CD4-positive, alpha-beta T cell treated with Interleukin-15 for 4 hours (primary cell): ENCODE results near the gene TMEM39A.
A peak's percentile ranks its signal among the peaks of the same experiment; 100 is the strongest.

Experiments used
- DNase-seq: peaks from one replicate; pipeline ENCODE4 v3.0.0-alpha.2; 2020; ENCODE audit warnings: low spot score

Gene TMEM39A, protein sequence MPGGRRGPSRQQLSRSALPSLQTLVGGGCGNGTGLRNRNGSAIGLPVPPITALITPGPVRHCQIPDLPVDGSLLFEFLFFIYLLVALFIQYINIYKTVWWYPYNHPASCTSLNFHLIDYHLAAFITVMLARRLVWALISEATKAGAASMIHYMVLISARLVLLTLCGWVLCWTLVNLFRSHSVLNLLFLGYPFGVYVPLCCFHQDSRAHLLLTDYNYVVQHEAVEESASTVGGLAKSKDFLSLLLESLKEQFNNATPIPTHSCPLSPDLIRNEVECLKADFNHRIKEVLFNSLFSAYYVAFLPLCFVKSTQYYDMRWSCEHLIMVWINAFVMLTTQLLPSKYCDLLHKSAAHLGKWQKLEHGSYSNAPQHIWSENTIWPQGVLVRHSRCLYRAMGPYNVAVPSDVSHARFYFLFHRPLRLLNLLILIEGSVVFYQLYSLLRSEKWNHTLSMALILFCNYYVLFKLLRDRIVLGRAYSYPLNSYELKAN

DNA sequence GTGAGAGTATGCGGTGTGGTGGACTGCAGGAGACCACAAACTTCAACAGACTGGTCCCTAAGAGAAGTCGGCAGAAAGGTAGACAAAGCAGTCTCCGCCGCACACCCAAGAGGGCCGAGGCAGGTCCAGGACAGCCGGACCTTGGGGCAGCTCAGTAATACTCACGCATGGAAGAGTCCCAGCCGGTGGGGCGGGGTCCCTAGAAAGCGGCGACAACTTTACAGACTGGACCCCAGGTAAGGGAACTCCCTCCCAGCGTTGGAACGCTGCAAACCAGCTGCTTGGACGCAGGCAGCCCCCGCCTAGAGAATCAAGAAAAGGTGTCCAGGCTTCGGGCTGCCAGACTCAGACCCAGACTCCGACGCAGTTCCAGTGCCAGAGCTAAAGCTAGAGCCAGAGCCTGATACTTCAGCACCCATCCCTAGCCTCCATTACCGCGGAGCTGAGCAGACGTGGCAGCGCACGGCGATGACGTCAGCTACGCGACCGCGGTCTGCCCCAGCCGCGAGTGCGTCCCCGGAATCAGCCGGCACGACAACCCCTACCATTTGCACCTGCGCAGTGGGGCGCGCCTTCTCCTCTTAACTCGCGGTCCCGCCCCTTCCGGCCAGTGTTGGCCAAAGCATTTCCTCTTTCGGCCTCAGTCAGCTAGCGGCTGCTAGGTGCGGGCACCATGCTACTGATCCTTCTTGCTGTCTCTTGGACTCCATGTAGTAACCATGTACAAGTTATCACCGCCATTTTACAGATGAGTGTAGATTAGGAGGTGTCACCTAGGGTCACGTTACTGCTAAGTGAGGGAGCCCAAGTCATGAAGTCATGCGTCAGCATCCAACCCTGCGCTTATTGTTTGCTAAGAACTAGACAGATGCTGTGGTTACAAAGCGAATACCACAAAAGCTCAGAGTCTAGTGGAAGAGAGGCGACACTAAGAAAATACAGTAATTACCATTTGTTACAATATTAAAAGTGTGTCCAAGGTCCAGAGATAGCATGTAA lies at the start of gene TMEM39A:
Gene TMEM39A, minus strand, starts transcription at position 445 of the 999 bp plus-strand sequence. CDS start 1,541 bp downstream, outside the sequence.
- DNase-seq: peak; percentile 97

DNA sequence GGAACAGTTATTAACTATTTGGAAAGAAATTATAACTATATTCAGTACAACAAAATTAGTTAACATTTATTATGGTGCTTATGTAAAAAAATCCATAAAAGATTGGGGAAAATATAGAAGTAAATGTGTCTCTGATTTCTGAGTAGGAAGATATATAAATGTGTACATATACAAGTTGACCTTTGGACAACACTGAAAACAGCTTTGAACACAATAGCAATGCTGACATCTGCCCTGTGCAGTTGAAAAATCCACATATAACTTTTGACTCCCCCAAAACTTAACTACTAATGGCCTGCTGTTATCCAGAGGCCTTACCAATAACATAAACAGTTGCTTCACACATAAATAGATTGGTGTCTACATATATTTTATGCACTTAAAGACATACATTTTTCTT lies 47.3 kb upstream of the TMEM39A start:
- DNase-seq: no peak

DNA sequence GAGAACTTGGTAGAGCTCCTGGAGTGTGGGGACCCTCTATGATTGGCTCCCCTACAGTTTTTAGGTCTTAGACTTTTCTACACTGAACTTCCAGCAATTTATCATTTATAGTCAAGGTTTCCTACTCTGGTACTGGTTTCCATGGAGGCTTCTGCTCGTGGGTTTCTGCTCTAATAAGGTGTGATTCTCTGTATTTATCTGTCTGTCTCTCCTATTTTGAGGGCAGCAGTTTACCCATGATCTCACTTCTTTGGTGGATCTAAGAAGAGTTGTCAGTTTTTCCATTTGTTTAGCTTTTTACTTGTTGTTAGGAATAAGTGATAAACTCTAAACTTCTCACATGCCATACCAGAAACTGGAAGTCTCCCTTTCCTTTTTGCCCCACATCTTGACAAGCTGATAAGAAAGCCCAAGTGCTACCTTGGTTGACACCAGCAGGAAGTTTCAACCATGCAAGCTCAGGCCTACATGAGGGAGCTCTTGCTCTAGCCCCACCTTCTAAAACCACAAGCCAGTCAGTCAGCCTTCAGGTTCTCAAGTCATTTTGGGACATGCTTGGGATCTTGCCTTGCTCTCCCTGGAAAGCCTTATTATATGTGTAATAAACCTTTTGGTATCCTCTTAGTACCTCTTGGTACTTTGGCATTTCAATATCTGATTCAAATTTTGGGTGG lies 44.9 kb upstream of the TMEM39A start:
- peak; percentile 7 for DNase-seq

DNA sequence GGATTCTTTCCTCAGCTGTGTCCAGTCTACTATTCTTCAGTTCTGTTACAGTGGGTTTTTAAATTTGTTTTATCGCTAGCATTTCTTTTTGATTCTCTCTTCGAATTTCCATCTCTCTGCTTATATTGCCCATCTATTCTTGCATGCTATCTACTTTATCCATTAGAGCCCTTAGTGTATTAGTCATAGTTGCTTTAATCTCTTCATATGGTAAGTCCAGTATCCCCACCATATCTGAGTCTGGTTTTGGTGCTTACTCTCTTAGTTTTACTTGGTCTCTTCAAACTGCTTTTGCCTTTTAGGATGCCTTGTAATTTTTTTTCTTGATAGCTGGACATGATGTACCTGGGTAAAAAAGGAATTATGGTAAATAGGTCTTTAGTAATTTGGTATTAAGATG lies 44.0 kb upstream of the TMEM39A start:
- no peak for DNase-seq

DNA sequence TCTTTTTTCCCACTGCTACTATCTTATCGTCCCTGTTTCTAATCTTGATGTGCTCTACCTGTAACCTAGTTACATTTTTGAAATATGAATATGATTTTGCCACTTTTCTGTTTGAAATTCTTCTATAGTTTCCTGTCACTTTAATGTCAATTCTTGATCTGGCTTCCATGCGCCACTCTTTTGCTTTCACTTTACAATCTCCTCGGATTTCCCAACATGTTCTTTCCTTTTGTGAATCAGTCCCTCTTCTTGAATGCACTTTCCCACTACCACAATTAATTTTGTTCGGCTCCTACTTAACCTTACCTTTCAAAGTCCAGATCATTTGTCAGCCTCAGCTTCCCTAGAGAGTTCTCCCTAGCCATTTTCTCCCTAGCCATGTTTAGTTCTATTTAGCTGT lies 43.2 kb upstream of the TMEM39A start:
- no peak for DNase-seq

DNA sequence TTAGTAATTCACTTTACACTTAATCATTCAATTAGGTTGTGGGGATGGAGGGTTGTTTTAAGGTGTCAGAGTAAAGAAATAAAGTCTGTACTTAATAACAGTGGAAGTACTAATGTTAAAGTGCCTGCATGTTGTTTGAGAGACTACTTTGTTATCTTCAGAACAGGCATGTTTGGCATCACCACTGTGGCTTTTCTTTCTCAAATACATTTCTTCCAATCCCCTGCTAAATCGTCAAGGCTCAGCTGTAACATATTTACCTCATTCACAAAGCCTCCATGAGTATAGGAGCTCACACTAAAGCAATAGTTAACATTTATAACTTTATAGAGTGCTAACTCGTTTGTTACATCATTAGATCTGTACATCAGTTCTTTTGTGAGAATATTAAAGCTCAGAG lies 37.5 kb upstream of the TMEM39A start:
- DNase-seq: no peak

DNA sequence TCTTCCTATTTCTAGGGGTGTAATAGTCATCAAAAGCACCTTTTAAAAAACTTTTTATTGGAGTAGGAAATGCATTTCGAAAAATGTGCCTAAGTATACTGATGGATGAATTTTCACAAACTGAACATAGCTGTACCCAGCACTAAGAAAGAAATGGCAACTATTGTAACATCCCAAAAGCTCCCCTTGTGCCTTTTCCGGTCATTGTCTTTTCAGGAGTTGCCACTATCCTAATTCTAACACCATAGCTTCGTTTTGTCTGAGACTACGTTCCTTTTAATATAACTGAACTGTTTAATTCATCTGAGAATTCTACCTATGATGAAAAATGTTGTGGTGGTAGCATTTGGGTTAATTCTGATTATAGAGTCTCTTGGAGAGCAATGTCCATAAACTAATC lies 36.9 kb upstream of the TMEM39A start:
- no peak for DNase-seq

DNA sequence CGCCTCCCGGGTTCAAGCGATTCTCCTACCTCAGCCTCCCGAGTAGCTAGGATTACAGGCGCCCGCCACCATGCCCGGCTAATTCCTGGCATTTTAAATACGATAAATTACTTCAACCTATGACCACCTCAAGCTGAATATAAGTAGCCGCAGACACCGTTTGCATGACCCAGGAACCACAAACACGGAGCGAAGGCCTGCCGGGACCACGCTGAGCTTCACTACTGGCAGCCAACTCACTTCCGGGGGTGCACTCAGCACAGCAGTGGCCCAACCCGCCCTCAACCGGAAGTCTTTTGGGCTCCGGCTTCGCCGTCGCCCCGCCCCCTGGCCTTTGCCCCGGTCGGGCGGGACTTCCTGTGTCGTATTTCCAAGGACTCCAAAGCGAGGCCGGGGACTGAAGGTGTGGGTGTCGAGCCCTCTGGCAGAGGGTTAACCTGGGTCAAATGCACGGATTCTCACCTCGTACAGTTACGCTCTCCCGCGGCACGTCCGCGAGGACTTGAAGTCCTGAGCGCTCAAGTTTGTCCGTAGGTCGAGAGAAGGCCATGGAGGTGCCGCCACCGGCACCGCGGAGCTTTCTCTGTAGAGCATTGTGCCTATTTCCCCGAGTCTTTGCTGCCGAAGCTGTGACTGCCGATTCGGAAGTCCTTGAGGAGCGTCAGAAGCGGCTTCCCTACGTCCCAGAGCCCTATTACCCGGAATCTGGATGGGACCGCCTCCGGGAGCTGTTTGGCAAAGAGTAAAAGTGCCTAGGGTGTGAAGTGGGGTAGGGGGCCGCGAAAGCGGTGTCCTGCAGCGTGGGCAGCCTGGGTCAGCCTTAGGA lies 35.0 kb upstream of the TMEM39A start, which contains the start of gene TIMMDC1:
Gene TIMMDC1, plus strand, starts transcription at position 362 of the 826 bp plus-strand sequence. Its CDS starts 187 bp downstream, at position 549.
- peak; percentile 96 for DNase-seq

DNA sequence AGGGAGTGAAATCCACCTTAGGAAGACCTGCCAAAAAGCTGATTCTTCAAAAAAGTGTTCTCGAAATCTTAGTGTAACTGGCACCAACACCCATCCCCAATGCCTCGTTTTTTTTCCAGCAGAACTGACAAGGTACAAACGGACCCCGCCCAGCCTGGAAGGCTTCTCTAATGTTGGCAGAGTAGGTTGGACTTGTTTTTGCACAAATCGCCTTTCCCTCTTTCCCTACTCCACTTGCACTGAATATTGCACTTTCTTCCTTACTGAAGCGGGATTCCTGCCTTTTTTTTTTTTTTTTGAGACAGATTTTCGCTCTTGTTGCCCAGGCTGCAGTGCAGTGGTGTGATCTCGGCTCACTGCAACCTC lies 34.4 kb upstream of the TMEM39A start:
- no peak for DNase-seq

DNA sequence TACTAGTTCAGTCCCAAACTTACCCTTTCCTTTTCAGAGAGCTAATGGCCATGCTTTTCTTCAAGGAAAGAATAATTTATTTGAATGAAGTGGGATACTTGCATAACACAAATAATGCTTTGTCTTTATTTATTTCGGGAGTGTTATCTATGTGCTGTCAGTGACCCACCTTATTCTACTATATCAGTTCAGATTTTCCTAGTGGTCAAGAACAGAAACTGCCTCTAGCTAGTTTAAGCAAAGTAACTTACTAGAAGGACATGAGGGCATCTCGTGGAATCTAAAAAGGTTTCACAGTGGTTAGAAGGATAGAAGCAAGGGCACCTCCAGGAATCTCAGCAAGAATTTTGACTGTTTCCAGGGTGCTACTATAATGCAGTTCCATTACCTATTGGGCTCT lies 31.2 kb upstream of the TMEM39A start:
- DNase-seq: no peak

DNA sequence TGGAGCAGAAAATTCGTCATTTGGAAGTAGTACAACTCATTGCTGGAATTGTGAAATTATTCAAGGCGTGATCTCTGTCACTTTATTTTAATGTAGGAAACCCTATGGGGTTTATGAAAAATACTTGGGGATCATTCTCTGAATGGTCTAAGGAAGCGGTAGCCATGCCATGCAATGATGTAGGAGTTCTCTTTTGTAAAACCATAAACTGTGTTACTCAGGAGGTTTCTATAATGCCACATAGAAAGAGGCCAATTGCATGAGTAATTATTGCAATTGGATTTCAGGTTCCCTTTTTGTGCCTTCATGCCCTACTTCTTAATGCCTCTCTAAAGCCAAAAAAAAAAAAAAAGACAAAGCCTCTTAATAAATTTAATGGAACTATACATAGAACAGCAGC lies 29.4 kb upstream of the TMEM39A start:
- DNase-seq: no peak

DNA sequence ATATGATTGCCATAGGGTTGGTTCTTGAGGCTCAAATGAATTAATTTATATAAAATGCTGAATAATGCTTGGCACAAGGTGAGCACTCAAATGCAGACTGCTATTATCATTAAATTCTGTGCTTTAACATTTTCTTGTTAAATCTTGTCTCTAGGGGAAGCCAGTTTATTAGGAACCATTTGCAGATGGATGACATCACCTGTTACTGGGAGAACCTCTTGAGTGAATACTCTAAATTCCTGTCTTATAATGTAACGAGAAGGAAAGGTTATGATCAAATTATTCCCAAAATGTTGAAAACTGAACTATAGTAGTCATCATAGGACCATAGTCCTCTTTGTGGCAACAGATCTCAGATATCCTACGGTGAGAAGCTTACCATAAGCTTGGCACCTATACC lies 28.7 kb upstream of the TMEM39A start:
- no peak for DNase-seq

DNA sequence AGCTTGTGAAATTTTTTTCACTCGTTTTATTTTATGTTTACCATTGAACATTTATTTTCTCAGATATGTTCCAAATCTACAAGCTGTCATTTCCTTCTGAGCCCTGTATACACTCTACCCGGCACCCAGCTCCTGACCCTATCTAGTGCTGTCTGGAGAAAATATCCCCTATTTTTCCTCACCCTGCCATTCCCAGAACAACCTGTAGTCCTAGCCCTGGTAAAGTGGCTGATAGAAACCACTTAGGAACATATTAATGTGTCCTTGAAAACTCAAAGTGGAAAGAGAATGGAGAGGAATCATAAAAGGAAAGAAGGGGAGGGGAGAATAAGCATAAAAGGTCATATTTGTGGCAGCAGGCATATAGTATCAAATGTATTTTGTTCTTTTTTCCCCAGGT lies 26.7 kb upstream of the TMEM39A start:
- no peak for DNase-seq

DNA sequence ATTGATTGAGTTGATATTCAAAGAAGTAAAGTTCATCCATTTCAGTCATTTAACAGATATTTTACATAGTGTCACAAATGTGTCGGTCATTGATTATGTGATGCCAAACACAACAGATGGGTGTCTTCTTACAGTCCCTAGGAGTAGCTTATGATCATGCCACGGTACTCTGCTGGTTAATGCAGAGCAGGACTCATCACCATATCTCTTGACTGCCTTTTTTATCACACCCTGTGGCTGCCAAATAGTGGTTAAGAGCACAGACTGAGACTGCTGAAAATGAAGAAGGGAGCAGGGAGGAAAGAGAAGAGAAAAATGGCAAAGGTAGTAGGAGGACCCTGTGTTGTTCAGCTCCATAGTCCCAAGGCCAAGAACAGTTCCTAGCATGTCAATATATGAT lies 22.1 kb upstream of the TMEM39A start:
- no peak for DNase-seq

DNA sequence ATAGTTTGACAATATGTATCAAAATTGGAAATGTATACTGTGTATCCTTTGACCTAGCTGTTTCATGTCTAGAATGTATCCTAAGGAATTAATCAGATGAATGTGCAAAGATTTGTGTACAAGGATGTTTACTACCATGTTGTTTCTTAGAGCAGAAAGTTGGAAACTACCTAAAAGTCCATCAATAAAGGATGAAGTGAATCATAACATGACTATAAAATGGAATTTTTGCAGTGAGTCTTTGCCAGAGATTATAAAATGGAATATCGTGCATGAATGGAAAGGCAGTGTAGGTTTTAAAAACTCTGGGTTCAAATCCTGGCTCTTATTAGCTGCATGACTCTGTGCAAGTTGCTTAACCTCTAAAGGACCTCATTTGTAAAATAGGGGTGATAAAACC lies 19.7 kb upstream of the TMEM39A start:
- no peak for DNase-seq

DNA sequence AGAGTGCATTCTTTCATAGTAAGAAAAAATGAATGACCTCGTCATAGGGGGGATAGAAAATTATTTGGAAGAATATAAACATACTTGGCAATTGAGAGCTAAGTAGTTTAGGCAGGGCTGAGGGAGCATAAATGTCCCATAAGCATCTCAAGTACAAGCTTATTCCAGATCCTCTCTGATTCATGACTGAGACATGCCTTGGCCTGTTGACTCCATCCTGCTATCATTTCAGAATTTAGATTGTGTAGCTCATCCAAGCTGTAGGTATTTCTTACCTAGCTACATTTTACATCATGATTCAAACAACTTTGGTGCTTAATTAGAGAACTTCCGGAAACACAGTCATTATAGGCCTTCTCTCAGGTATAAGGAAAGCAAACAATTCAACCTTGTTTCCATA lies 17.7 kb upstream of the TMEM39A start:
- no peak for DNase-seq

DNA sequence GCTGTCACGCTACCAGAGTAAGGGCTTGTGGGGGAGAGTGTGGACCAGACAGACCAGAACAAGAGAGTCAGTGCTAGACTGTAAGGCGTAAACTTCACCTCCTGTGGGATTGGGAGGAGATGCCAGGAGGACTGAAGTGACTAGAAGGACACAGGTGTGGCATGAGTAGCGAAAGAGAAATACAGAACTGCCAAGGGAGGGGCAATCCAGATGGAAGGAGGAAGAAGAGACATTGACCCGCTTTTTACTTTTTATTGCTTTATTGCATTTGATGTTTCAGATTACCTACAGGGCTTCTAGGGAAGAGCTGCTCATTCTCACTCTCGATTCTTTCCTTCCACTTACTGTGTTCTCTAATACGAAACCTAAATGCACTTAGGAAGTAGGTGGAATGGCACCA lies 7.5 kb upstream of the TMEM39A start:
- no peak for DNase-seq

DNA sequence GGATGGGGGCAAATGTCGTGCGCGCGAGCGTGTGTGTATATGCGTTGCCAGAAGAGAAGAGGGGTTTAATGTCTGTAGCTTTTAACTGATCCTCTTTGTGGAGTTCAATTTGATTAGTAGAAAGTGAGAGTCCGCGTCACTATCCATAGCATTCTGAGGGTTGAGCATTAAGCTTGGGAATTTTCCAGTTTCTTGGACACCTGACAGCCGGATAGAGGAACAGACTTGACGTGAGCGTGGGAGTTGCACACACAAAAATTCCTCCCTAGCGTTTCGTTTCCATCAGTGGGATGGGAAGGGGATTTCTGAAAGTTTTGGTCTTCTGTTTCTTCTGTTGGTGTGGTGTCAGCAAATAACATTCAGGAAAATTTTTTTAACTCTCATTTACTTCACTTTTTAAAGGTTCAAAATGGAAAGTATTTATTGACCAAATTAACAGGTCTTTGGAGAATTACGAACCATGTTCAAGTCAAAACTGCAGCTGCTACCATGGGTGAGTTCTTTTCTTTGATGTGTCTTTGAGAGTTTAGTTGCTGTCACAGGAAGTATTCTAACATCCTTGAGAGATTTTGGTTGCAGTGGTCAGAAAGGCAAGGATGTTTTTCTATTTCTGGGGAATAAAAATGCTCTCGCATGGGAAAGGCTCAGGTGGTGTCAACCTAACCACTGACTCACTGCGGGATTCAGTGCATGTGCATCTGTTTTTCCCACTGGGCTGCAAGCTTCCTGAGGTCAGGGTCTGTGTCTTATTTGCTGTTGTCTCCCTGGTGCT lies 6.2 kb upstream of the TMEM39A start:
- no peak for DNase-seq

DNA sequence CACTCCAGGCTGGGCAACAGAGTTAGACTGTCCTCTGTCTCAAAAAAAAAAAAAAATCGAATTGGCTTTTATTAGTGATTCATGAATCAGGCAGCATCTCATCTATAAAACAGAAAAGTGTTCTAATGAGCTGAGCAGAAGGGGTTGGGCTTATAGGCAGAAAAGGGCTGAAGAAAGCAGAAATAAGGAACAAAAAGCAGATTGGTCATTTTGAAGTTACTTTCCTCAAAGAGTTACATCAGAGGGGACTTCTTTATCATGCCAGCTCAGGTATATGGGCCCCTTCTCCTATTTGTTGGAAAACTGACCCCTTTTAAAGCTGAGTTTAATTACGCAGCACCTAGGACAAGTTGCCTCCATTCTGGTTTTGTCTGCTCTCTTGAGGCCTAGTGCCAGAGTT lies 4.6 kb upstream of the TMEM39A start:
- no peak for DNase-seq

DNA sequence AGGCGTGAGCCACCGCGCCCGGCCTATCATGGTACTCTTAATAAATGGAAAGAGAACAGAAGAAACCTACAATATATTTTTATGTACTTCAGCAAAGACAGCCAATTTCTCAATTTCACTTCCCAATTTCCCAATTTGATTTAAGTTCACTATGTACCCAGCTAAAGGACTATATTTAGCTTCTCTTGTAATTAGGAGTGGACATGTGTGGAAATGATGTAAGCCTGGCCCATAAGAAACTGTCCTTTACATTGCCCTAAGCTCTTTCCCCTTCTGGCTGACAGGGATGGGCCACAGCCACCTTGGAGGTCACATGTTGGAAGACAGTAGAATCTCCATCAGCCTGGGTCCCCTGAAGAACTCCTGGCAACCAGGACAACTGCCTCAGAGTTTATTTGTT lies 6.2 kb downstream of the TMEM39A start:
- DNase-seq: no peak

DNA sequence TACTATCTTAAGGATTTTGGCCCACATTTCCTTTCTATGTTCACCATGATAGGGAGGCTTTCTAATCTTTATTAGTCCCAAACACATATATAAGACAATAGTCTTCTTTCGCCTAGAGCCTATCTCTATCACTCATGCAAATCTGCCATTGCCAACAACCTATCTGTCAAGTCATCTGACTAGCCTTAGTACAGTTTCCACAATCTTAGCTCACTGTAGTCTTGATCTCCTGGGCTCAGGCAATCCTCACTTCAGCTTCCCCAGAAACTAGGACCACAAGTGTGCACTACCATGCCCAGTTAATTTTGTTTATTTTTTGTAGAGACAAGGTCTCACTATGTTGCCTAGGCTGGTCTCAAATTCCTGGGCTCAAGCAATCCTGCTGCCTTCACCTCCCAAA lies 6.9 kb downstream of the TMEM39A start:
- DNase-seq: no peak
